AG04450 (cell line): Measurements from ENCODE around the gene PIK3R5. TPM values are rescaled to one million over a fixed set of nuclear protein-coding genes. Genes with fewer than 3 reads are reported as not detected.
"Not testable (repeated sequence)": the region's sequence is repeated elsewhere in the genome, so short reads cannot be mapped to it uniquely, and the experiment has no call there.

ENCODE experiments used
- CTCF ChIA-PET: fragments of 300-600, 350-600 bp; formaldehyde crosslinking; extraction: SDS; loops from one replicate; lab custom pipeline; 2022; ENCODE audit warnings: antibody characterized with exemption, inconsistent platforms; lab: Charles Lee
- POLR2A ChIA-PET: fragments of 350-600 bp; formaldehyde crosslinking; extraction: SDS; loops from one replicate; lab custom pipeline; 2021; ENCODE audit warnings: antibody characterized with exemption, inconsistent platforms; lab: Yijun Ruan, JAX
- DNase-seq: peaks from one replicate; pipeline ENCODE4 v3.0.0-alpha.2; 2011; ENCODE audit warnings: low read depth, low spot score
- H3K27ac ChIP-seq: one replicate; pipeline ENCODE4 v1.5.1; 2012; ENCODE audit warnings: low read depth, low read length, control low read depth
- H3K27me3 ChIP-seq: one replicate; pipeline ENCODE4 v1.6.0; 2012; ENCODE audit warnings: low read length; ENCODE audit not compliant: control insufficient read depth, insufficient read depth
- H3K4me3 ChIP-seq: 2 replicates; pipeline ENCODE4 v1.5.1; 2011; ENCODE audit warnings: mild to moderate bottlenecking, low read depth, low read length, control low read depth
- H3K9me3 ChIP-seq: 2 replicates; pipeline ENCODE4 v1.5.1; 2012; ENCODE audit warnings: low read length; ENCODE audit not compliant: control insufficient read depth, insufficient read depth
- CTCF ChIP-seq: IDR thresholded peaks from 2 replicates; pipeline ENCODE4 v1.5.1; 2011; ENCODE audit warnings: low read depth, low read length, control low read depth, inconsistent platforms
- polyA plus RNA-seq: library from polyadenylated mRNA; depleted of rRNA; stranded (reverse); fragments of >200 nt; gene quantifications from 2 replicates; pipeline ENCODE4 v1.2.3, GENCODE V29; 2011

Gene PIK3R5
- polyA plus RNA-seq, 1 experiment: not detected

DNA sequence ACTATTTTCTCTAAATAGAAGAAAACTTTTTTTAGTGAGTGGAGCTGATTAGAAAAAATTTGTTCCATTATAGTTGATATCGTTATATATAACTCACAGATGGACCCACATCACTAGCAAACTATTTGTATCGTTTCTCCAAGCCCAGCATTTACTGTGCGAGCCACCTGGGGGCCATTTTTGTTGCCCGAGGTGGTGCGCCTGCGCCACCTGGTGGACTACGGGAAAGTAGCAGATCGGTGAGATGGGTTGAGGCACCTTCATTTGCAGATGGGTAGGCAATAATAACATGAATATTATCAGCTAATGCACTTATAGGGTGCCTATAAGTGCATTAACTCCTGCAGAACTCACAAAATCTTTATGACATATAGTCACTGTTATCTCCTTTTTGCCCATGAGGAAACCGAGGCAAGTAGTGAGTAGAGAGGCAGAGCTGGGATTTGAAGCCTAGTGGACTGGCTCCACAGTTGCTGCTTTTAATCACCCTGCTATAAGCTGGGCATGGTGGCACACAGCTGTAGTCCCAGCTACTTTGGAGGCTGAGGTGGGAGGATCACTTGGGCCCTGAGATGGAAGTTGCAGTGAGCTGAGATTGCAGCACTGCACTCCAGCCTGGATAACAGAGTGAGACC is 32.6 kb upstream of the PIK3R5 start:
- H3K4me3 ChIP-seq: no peak overlapping the region
- TF ChIP-seq CTCF: peak; percentile 78
- peaks cover 11% of the 10 kb centered on the region for H3K27me3 ChIP-seq
- H3K9me3 ChIP-seq: no peaks in the 10 kb centered on the region
- no peak for DNase-seq
- H3K27ac ChIP-seq: no peak overlapping the region
- CTCF ChIA-PET: interaction anchor here (0.6 to 1.7 kb wide), 16 partner anchors 9 to 578 kb away, joined by 3 to 6 read pairs (median 3); partner anchors contain the start of gene CFAP52
- POLR2A ChIA-PET: no interaction called here

DNA sequence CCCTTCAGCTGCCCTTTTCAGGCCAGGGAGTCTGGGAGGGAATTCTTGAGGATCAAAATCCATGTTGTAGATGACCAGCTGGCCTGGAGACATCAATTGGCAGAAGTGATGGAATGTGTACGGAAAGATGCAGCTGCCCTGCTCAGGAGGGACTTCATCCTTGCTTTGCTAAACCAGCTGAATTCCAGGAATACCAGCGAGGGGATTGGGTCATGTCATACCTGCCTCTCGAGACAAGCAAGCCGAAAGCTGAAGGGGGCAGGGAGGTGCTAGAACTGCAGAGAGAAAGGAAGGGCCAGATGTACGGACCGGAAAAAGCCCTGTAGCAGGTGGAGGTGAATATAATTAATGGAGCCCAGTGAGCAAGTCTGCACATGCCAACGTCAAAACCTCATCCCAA is 30.2 kb upstream of the PIK3R5 start:
- ChIA-PET POLR2A (no interaction called here), CTCF (interaction anchor here (2.3 kb wide), 1 partner anchor 526 kb away, joined by 15 read pairs; no protein-coding TSS in a partner anchor)
- Histone ChIP-seq H3K27me3 (no peaks in the 10 kb centered on the region), H3K4me3 (no peak overlapping the region), H3K27ac (no peak overlapping the region), H3K9me3 (no peaks in the 10 kb centered on the region)
- no peak for DNase-seq
- no peak for TF ChIP-seq CTCF

GRCh38 chr17:8994319-8994718 is 28.8 kb upstream of the PIK3R5 start:
- H3K4me3 ChIP-seq: no peak overlapping the region
- peak; percentile 88 for TF ChIP-seq CTCF
- no peaks in the 10 kb centered on the region for H3K9me3 ChIP-seq
- no peak overlapping the region for H3K27ac ChIP-seq
- POLR2A ChIA-PET: no interaction called here
- CTCF ChIA-PET: interaction anchor here (0.8 to 2.3 kb wide), 6 partner anchors 9 to 536 kb away, joined by 3 to 15 read pairs (median 4); no protein-coding TSS in a partner anchor
- peak; percentile 3 for DNase-seq
- H3K27me3 ChIP-seq: no peaks in the 10 kb centered on the region

DNA sequence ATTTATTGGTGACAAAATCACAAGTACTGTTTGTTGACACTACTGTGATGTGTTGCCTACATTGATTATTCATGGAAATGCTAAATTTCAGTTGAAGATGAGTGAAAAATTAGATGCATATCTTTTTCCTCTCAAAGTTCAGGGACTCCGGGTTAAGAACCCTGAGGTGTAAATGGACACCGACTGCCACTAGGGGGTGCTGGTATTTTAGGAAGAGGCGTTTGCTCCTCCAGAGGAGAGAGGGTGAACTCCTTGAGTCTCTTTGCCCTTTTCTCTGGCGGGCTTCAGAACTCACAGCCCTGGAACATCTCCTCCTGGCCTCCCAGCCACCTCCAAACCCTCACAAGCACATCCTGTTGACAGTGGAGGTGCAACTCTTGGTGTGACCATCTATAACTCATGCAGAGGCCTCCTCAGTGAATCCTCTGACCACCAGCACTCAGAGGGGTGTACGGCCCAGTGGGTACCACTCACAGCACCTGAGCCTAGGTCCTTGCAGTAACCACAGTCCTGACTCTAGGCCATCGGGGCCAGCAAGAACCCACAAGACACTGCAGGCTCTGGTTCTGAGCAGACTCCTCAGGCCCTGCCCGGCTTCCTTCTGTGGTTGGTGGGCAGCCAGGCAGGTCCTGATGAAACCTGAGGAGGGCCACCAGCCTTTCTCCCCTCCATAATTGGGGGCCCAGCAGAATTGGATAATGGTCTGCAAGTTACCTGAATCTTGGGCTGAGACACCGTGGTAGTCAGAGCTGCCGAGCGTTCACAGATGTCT is 26.2 kb upstream of the PIK3R5 start:
- Histone ChIP-seq H3K9me3 (no peaks in the 10 kb centered on the region), H3K27me3 (no peaks in the 10 kb centered on the region), H3K27ac (no peak overlapping the region), H3K4me3 (no peak overlapping the region)
- ChIA-PET POLR2A (no interaction called here), CTCF (interaction anchor here (0.5 to 1.0 kb wide), 9 partner anchors 20 to 563 kb away, joined by 3 to 17 read pairs (median 4); no protein-coding TSS in a partner anchor)
- peak; percentile 20 for DNase-seq
- peak; percentile 84 for TF ChIP-seq CTCF

GRCh38 chr17:8988263-8988935 is 22.9 kb upstream of the PIK3R5 start:
- H3K4me3 ChIP-seq, POLR2A ChIA-PET, H3K27ac ChIP-seq, DNase-seq, H3K27me3 ChIP-seq, H3K9me3 ChIP-seq: not testable (repeated sequence)
- CTCF ChIA-PET: interaction anchor here (0.6 kb wide), 1 partner anchor 541 kb away, joined by 3 read pairs; no protein-coding TSS in a partner anchor
